ENCODE data around the gene GRB7.

- no peak for TF ChIP-seq POLR2A (IDR thresholded peaks at IDR 0.05; ENCODE audit: low read depth, low read length)
- no peak for TF ChIP-seq POLR2AphosphoS5 (IDR thresholded peaks at IDR 0.05; ENCODE audit: low read depth, low read length)
- TF ChIP-seq TAF1 (IDR thresholded peaks at IDR 0.05; ENCODE audit: borderline replicate concordance, low read depth, low read length), result no peak
These were observed 48.8 kb upstream of the GRB7 start for GRCh38 chr17:39688945-39689344.
